H9 (cell line): ENCODE results near the gene NOG. TPM values are rescaled to one million over a fixed set of nuclear protein-coding genes. Genes with fewer than 3 reads are reported as not detected.

Experiments used
- DNase-seq: peaks from one replicate; pipeline ENCODE4 v3.0.0-alpha.2; 2017
- H2AFZ ChIP-seq: one replicate; pipeline ENCODE4 v1.6.1; 2013; ENCODE audit warnings: mild to moderate bottlenecking, low read length, control low read depth, moderate library complexity
- H2AK5ac ChIP-seq: 2 replicates; pipeline ENCODE4 v1.6.1; 2013; ENCODE audit warnings: low read length, control low read depth, mixed read lengths; ENCODE audit not compliant: insufficient read length
- H2BK120ac ChIP-seq: one replicate; pipeline ENCODE4 v1.6.1; 2013; ENCODE audit warnings: low read depth, mild to moderate bottlenecking, low read length, control low read depth, inconsistent platforms; ENCODE audit not compliant: poor library complexity, severe bottlenecking
- H2BK12ac ChIP-seq: 2 replicates; pipeline ENCODE4 v1.6.1; 2013; ENCODE audit warnings: low read length, control low read depth, mixed read lengths, low read depth; ENCODE audit not compliant: insufficient read length
- H2BK15ac ChIP-seq: 2 replicates; pipeline ENCODE4 v1.6.1; 2013; ENCODE audit warnings: low read depth, low read length, control low read depth
- H2BK20ac ChIP-seq: one replicate; pipeline ENCODE4 v1.6.1; 2013; ENCODE audit warnings: low read depth, mild to moderate bottlenecking, low read length, control low read depth, inconsistent platforms; ENCODE audit not compliant: poor library complexity, severe bottlenecking
- H2BK5ac ChIP-seq: 2 replicates; pipeline ENCODE4 v1.6.1; 2013; ENCODE audit warnings: low read length, control low read depth, mixed read lengths; ENCODE audit not compliant: insufficient read length
- H3K14ac ChIP-seq: 2 replicates; pipeline ENCODE4 v1.6.1; 2013; ENCODE audit warnings: low read length, control low read depth; ENCODE audit not compliant: insufficient read depth
- H3K18ac ChIP-seq: 2 replicates; pipeline ENCODE4 v1.6.1; 2013; ENCODE audit warnings: low read depth, mild to moderate bottlenecking, mixed read lengths, low read length, control low read depth; ENCODE audit not compliant: insufficient read length
- H3K23ac ChIP-seq: 2 replicates; pipeline ENCODE4 v1.6.1; 2013; ENCODE audit warnings: low read length, control low read depth, mixed read lengths, low read depth; ENCODE audit not compliant: insufficient read length
- H3K23me2 ChIP-seq: 2 replicates; pipeline ENCODE4 v1.6.1; 2013; ENCODE audit warnings: low read depth, mild to moderate bottlenecking, mixed read lengths, low read length, control low read depth; ENCODE audit not compliant: insufficient read length, poor library complexity, severe bottlenecking
- H3K27ac ChIP-seq: 2 replicates; pipeline ENCODE4 v1.5.1; 2013; ENCODE audit warnings: low read length, control low read depth, mixed read lengths, low read depth; ENCODE audit not compliant: insufficient read length
- H3K27me3 ChIP-seq: 2 replicates; pipeline ENCODE4 v1.6.1; 2013; ENCODE audit warnings: low read length, control low read depth, inconsistent platforms; ENCODE audit not compliant: insufficient read depth
- H3K4ac ChIP-seq: 2 replicates; pipeline ENCODE4 v1.6.1; 2013; ENCODE audit warnings: low read depth, mild to moderate bottlenecking, control low read depth, inconsistent platforms, low read length, moderate library complexity
- H3K4me1 ChIP-seq: 2 replicates; pipeline ENCODE4 v1.6.1; 2013; ENCODE audit warnings: low read length, control low read depth, inconsistent platforms; ENCODE audit not compliant: insufficient read depth
- H3K4me2 ChIP-seq: 2 replicates; pipeline ENCODE4 v1.6.1; 2013; ENCODE audit warnings: low read length, control low read depth, mixed read lengths; ENCODE audit not compliant: insufficient read length, insufficient read depth
- H3K56ac ChIP-seq: 2 replicates; pipeline ENCODE4 v1.6.1; 2013; ENCODE audit warnings: low read depth, mild to moderate bottlenecking, mixed read lengths, low read length, control low read depth; ENCODE audit not compliant: insufficient read length
- H3K79me1 ChIP-seq: 2 replicates; pipeline ENCODE4 v1.6.1; 2013; ENCODE audit warnings: low read depth, mild to moderate bottlenecking, moderate library complexity, low read length, control low read depth, inconsistent platforms; ENCODE audit not compliant: insufficient read depth, poor library complexity, severe bottlenecking
- H3K79me2 ChIP-seq: 2 replicates; pipeline ENCODE4 v1.6.1; 2013; ENCODE audit warnings: low read length, control low read depth, inconsistent platforms; ENCODE audit not compliant: insufficient read depth
- H3K9ac ChIP-seq: 2 replicates; pipeline ENCODE4 v1.6.1; 2013; ENCODE audit warnings: low read length, control low read depth, mixed read lengths; ENCODE audit not compliant: insufficient read length; ENCODE audit errors: extremely low read depth
- H3K9me3 ChIP-seq: one replicate; pipeline ENCODE4 v1.6.1; 2013; ENCODE audit warnings: low read depth, low read length, inconsistent platforms; ENCODE audit not compliant: control insufficient read depth
- H3T11ph ChIP-seq: one replicate; pipeline ENCODE4 v1.6.1; 2013; ENCODE audit warnings: mild to moderate bottlenecking, low read length, control low read depth, inconsistent platforms
- H4K20me1 ChIP-seq: one replicate; pipeline ENCODE4 v1.6.1; 2013; ENCODE audit not compliant: control insufficient read depth, insufficient read length, insufficient read depth
- H4K5ac ChIP-seq: 2 replicates; pipeline ENCODE4 v1.6.1; 2013; ENCODE audit warnings: low read depth, mild to moderate bottlenecking, mixed read lengths, low read length, control low read depth; ENCODE audit not compliant: insufficient read length
- H4K8ac ChIP-seq: replicated peaks from 2 replicates; pipeline ENCODE4 v1.6.1; 2013; ENCODE audit warnings: low read length, control low read depth, mixed read lengths, low read depth; ENCODE audit not compliant: insufficient read length
- H4K91ac ChIP-seq: 2 replicates; pipeline ENCODE4 v1.6.1; 2013; ENCODE audit warnings: low read depth, mild to moderate bottlenecking, moderate library complexity, mixed read lengths, low read length, control low read depth; ENCODE audit not compliant: insufficient read length
- H3K27ac Mint-ChIP-seq, 3 experiments: 2 replicates in 2 of 3; 3 replicates in 1 of 3; pipeline ENCODE4 v1.8.0; 2020 to 2021; ENCODE audit warnings: mixed read lengths in 3 of 3, mild to moderate bottlenecking in 1 of 3, moderate library complexity in 1 of 3
- H3K27me3 Mint-ChIP-seq: 2 replicates; pipeline ENCODE4 v1.8.0; 2021; ENCODE audit warnings: low read depth, mild to moderate bottlenecking, moderate library complexity, mixed read lengths
- H3K36me3 Mint-ChIP-seq, 3 experiments: 2 replicates in 2 of 3; 3 replicates in 1 of 3; pipeline ENCODE4 v1.8.0; 2020 to 2021; ENCODE audit warnings: low read depth in 3 of 3, mixed read lengths in 3 of 3; ENCODE audit not compliant: insufficient read depth in 1 of 3
- H3K4me1 Mint-ChIP-seq, 2 experiments: 2 replicates each; pipeline ENCODE4 v1.8.0; 2020; ENCODE audit warnings: mixed read lengths in 2 of 2
- H3K4me3 Mint-ChIP-seq, 2 experiments: 2 replicates in 1 of 2; 3 replicates in 1 of 2; pipeline ENCODE4 v1.8.0; 2020 to 2021; ENCODE audit warnings: mild to moderate bottlenecking in 2 of 2, mixed read lengths in 2 of 2, moderate library complexity in 1 of 2
- H3K9me3 Mint-ChIP-seq, 2 experiments: 2 replicates in 1 of 2; 3 replicates in 1 of 2; pipeline ENCODE4 v1.8.0; 2020; ENCODE audit warnings: mild to moderate bottlenecking in 2 of 2, mixed read lengths in 2 of 2, moderate library complexity in 1 of 2
- WGBS: extraction: QIAGEN DNeasy Blood & Tissue Kit; methylation state at CpG from one replicate; pipeline ENCODE4 v1.1.7; 2013; ENCODE audit warnings: missing lambda C conversion rate, low lambda C conversion rate, mixed read lengths; ENCODE audit not compliant: insufficient read length; ENCODE audit errors: extremely low coverage; 5-methylcytosine and 5-hydroxymethylcytosine counted together
- total RNA-seq: library from RNA; stranded (reverse); gene quantifications from 2 replicates; pipeline ENCODE4 v1.2.1, GENCODE V29; 2021
- TF ChIP-seq, protein P1 (sequence below): fragments of 200-600 bp; sonication (generic); conservative IDR thresholded peaks from 3 replicates; pipeline ENCODE4 v1.8.0; 2021; ENCODE audit warnings: antibody characterized with exemption, mild to moderate bottlenecking

Gene NOG
- total RNA-seq, 1 experiment from 2014 or later: not detected

DNA sequence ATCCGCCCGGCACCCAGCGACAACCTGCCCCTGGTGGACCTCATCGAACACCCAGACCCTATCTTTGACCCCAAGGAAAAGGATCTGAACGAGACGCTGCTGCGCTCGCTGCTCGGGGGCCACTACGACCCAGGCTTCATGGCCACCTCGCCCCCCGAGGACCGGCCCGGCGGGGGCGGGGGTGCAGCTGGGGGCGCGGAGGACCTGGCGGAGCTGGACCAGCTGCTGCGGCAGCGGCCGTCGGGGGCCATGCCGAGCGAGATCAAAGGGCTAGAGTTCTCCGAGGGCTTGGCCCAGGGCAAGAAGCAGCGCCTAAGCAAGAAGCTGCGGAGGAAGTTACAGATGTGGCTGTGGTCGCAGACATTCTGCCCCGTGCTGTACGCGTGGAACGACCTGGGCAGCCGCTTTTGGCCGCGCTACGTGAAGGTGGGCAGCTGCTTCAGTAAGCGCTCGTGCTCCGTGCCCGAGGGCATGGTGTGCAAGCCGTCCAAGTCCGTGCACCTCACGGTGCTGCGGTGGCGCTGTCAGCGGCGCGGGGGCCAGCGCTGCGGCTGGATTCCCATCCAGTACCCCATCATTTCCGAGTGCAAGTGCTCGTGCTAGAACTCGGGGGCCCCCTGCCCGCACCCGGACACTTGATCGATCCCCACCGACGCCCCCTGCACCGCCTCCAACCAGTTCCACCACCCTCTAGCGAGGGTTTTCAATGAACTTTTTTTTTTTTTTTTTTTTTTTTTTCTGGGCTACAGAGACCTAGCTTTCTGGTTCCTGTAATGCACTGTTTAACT, 1.0 kb downstream of the NOG start:
- H4K8ac ChIP-seq: no peak overlapping the region
- H3K56ac ChIP-seq: no peak overlapping the region
- no peak overlapping the region for H2BK12ac ChIP-seq
- peaks cover 13% of the 10 kb centered on the region; the same call in 1 of the 2 replicates for H3K27me3 ChIP-seq
- H3T11ph ChIP-seq: no peak overlapping the region
- Mint-ChIP-seq H3K27ac (no peak overlapping the region), H3K27me3 (peaks cover 92% of the 10 kb centered on the region), H3K4me3 (peak overlapping the region; percentile 38 to 68), H3K9me3 (peaks cover 0 to 3% of the 10 kb centered on the region in 2 experiments; a peak in 1 of 5 replicates), H3K4me1 (peaks cover 18 to 28% of the 10 kb centered on the region in 2 experiments), H3K36me3 (no peaks in the 10 kb centered on the region)
- H3K79me2 ChIP-seq: no peaks in the 10 kb centered on the region
- no CpG with 5 or more reads among the region's 61 CpGs for WGBS
- H3K23ac ChIP-seq: no peak overlapping the region
- H3K9ac ChIP-seq: no peak overlapping the region
- no peak overlapping the region for H2AK5ac ChIP-seq
- H2BK15ac ChIP-seq: no peak overlapping the region
- peak; percentile 77 for DNase-seq
- H4K20me1 ChIP-seq: no peaks in the 10 kb centered on the region
- peaks cover 21% of the 10 kb centered on the region for H3K23me2 ChIP-seq
- H3K9me3 ChIP-seq: no peaks in the 10 kb centered on the region
- no peak overlapping the region for H4K91ac ChIP-seq
- H3K14ac ChIP-seq: no peak overlapping the region
- TF ChIP-seq, protein P1, sequence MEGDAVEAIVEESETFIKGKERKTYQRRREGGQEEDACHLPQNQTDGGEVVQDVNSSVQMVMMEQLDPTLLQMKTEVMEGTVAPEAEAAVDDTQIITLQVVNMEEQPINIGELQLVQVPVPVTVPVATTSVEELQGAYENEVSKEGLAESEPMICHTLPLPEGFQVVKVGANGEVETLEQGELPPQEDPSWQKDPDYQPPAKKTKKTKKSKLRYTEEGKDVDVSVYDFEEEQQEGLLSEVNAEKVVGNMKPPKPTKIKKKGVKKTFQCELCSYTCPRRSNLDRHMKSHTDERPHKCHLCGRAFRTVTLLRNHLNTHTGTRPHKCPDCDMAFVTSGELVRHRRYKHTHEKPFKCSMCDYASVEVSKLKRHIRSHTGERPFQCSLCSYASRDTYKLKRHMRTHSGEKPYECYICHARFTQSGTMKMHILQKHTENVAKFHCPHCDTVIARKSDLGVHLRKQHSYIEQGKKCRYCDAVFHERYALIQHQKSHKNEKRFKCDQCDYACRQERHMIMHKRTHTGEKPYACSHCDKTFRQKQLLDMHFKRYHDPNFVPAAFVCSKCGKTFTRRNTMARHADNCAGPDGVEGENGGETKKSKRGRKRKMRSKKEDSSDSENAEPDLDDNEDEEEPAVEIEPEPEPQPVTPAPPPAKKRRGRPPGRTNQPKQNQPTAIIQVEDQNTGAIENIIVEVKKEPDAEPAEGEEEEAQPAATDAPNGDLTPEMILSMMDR: no peak
- peak overlapping the region; percentile 31 for H3K4me2 ChIP-seq
- H3K27ac ChIP-seq: no peak overlapping the region
- no peak overlapping the region for H3K4ac ChIP-seq
- H3K18ac ChIP-seq: no peak overlapping the region
- no peaks in the 10 kb centered on the region for H3K79me1 ChIP-seq
- no peaks in the 10 kb centered on the region for H3K4me1 ChIP-seq
- H4K5ac ChIP-seq: no peak overlapping the region
- H2BK20ac ChIP-seq: no peak overlapping the region
- H2BK5ac ChIP-seq: no peak overlapping the region
- no peak overlapping the region for H2AFZ ChIP-seq
- H2BK120ac ChIP-seq: no peak overlapping the region
